ENCODE results near the gene OPN1MW3.
"Not testable (repeated sequence)": the region's sequence is repeated elsewhere in the genome, so short reads cannot be mapped to it uniquely, and the experiment has no call there.

Gene OPN1MW3

DNA sequence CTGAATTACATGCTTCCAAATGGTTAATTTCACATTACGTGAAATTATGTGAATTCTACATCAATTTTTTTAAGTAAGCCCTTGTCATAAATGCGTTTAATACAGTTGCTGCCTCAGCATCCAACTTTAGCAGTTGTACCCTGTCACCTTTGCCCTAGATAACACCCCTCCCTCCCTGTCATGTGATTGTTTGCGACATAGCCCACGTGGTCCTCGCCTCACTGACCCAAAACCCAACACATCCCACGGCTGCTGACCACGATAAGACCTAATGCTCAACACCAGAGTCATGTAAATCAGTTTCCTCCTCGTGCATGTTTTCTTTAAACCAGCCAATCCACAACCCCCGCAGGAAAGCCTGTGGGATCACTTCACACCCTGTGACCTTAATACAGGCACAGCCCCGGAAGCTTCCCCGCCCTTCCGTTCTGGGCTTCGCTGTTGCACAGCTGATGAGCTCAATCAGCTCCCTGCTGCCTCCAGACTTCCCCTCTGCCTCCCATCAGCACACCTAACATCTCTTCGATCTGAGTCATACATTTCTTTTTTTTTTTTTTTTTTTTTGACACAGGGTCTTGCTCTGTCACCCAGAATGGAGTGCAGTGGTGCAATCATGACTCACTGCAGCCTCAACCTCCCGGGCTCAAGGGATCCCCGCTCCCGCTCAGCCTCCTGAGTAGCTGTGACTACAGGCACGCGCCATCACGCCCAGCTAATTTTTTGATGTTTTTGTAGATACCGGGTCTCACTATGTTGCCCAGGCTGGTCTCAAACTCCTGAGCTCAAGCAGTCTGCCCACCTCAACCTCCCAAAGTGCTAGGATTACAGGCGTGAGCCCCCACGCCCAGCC lies 27.3 kb downstream of the OPN1MW3 start:
- H3K4me2 ChIP-seq (ENCODE audit: insufficient read depth, low read length); H3K27ac ChIP-seq (ENCODE audit: low read length); H3K36me3 ChIP-seq (ENCODE audit: insufficient read depth, low read length); H3K4me3 ChIP-seq (ENCODE audit: low read depth in 1 of 2, low read length in 2 of 2); DNase-seq; H4K20me1 ChIP-seq (ENCODE audit: insufficient read depth, low read length); H3K9me3 ChIP-seq (ENCODE audit: insufficient read depth, low read length, severe bottlenecking); H3K79me2 ChIP-seq (ENCODE audit: insufficient read depth, low read length); H2AFZ ChIP-seq (ENCODE audit: low read depth, low read length); H3K27me3 ChIP-seq (ENCODE audit: insufficient read depth, low read length, poor library complexity); H3K9ac ChIP-seq (ENCODE audit: low read depth, low read length); H3K4me1 ChIP-seq (ENCODE audit: insufficient read depth, low read length): not testable (repeated sequence)
- ATAC-seq (ENCODE audit: insufficient read depth, low read depth), result peak; percentile 98

DNA sequence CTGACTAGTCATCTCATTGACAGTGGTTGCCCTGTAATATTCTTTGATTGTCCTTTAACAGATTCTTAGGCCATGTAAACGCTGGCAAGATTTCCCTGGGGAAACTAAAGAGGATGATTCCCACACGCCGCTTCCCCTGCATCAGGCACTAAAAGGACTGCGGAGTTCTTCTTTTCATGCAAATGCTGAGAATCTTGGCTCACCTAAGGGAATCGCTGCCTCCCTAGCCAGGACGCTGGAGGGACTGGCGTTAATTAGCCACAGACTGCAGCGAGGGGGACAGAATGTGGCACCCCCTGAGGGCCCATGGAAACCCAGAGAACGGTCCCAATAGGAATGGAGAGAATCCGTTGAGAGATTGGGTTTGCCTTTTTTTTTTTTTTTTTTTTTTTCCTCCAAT lies 29.0 kb downstream of the OPN1MW3 start:
- H4K20me1 ChIP-seq (ENCODE audit: insufficient read depth, low read length); H3K4me3 ChIP-seq (ENCODE audit: low read depth in 1 of 2, low read length in 2 of 2); H3K79me2 ChIP-seq (ENCODE audit: insufficient read depth, low read length): not testable (repeated sequence)

DNA sequence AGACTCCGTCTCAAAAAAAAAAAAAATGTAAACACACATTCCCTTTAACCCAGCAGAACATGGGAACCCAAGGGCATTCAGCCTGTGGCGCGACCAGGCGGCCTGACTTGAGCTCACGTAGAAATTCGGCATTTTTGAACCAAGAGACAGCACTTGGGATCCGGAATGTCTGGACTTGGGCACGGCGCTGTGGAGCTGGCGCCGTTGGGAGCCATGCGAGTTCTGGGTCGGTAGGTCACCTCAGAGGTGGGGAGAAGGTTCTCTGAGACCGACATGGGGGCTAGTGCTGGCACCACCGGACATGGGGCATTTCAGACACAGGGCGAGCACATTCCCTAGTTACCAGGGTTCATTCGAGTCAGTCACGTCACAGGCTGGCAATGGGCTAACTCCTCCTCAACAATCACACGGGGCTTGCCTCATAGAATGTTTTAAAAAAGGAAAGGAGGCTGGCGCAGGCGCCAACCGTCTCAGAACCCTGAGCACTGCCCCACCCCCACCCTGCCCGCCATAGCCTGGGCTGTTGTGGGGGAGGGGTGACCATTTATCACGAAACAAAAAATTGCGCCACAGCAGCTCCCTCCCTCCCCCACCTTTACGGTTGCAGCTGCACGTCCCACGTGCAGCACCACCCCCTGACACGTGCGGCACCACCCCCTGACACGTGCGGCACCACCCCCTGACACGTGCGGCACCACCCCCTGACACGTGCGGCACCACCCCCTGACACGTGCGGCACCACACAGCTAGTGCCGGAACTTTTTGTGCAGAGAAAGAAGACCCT lies 37.6 kb downstream of the OPN1MW3 start, which contains the start of gene TEX28:
TSS of gene TEX28 (minus strand) at position 334 of the 784 bp plus-strand sequence. CDS start 3,007 bp downstream, outside the sequence.
- H3K27me3 ChIP-seq (ENCODE audit: insufficient read depth, low read length, poor library complexity), result no peaks in the 10 kb centered on the region
- H4K20me1 ChIP-seq (ENCODE audit: insufficient read depth, low read length), result no peaks in the 10 kb centered on the region
- no peak for DNase-seq
- no peaks in the 10 kb centered on the region for H3K79me2 ChIP-seq (ENCODE audit: insufficient read depth, low read length)
- ATAC-seq (ENCODE audit: insufficient read depth, low read depth), result no peak
- no peaks in the 10 kb centered on the region for H3K9me3 ChIP-seq (ENCODE audit: insufficient read depth, low read length, severe bottlenecking)
- H3K9ac ChIP-seq (ENCODE audit: low read depth, low read length), result no peak within 1 kb of the TSS
- no peak within 1 kb of the TSS for H3K4me3 ChIP-seq (ENCODE audit: low read depth in 1 of 2, low read length in 2 of 2)
- H2AFZ ChIP-seq (ENCODE audit: low read depth, low read length), result no peak within 1 kb of the TSS
- no peaks in the 10 kb centered on the region for H3K4me1 ChIP-seq (ENCODE audit: insufficient read depth, low read length)
- TF ChIP-seq, protein P1, sequence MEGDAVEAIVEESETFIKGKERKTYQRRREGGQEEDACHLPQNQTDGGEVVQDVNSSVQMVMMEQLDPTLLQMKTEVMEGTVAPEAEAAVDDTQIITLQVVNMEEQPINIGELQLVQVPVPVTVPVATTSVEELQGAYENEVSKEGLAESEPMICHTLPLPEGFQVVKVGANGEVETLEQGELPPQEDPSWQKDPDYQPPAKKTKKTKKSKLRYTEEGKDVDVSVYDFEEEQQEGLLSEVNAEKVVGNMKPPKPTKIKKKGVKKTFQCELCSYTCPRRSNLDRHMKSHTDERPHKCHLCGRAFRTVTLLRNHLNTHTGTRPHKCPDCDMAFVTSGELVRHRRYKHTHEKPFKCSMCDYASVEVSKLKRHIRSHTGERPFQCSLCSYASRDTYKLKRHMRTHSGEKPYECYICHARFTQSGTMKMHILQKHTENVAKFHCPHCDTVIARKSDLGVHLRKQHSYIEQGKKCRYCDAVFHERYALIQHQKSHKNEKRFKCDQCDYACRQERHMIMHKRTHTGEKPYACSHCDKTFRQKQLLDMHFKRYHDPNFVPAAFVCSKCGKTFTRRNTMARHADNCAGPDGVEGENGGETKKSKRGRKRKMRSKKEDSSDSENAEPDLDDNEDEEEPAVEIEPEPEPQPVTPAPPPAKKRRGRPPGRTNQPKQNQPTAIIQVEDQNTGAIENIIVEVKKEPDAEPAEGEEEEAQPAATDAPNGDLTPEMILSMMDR (IDR thresholded peaks at IDR 0.05; ENCODE audit: borderline replicate concordance, extremely low read depth, low read length, poor library complexity, severe bottlenecking), result no peak
- no peak for TF ChIP-seq EZH2 (IDR thresholded peaks at IDR 0.05; ENCODE audit: borderline replicate concordance, low read depth, low read length, severe bottlenecking)
- H3K36me3 ChIP-seq (ENCODE audit: insufficient read depth, low read length), result no peaks in the 10 kb centered on the region
- H3K27ac ChIP-seq (ENCODE audit: low read length), result no peak within 1 kb of the TSS
- no peak within 1 kb of the TSS for H3K4me2 ChIP-seq (ENCODE audit: insufficient read depth, low read length)

More for the DNA sequence above, 29.0 kb downstream of the OPN1MW3 start:
- H3K27ac ChIP-seq (ENCODE audit: low read length); H2AFZ ChIP-seq (ENCODE audit: low read depth, low read length); H3K9ac ChIP-seq (ENCODE audit: low read depth, low read length); DNase-seq; H3K4me1 ChIP-seq (ENCODE audit: insufficient read depth, low read length); ATAC-seq (ENCODE audit: insufficient read depth, low read depth); H3K4me2 ChIP-seq (ENCODE audit: insufficient read depth, low read length); H3K27me3 ChIP-seq (ENCODE audit: insufficient read depth, low read length, poor library complexity); H3K36me3 ChIP-seq (ENCODE audit: insufficient read depth, low read length); H3K9me3 ChIP-seq (ENCODE audit: insufficient read depth, low read length, severe bottlenecking): not testable (repeated sequence)

DNA sequence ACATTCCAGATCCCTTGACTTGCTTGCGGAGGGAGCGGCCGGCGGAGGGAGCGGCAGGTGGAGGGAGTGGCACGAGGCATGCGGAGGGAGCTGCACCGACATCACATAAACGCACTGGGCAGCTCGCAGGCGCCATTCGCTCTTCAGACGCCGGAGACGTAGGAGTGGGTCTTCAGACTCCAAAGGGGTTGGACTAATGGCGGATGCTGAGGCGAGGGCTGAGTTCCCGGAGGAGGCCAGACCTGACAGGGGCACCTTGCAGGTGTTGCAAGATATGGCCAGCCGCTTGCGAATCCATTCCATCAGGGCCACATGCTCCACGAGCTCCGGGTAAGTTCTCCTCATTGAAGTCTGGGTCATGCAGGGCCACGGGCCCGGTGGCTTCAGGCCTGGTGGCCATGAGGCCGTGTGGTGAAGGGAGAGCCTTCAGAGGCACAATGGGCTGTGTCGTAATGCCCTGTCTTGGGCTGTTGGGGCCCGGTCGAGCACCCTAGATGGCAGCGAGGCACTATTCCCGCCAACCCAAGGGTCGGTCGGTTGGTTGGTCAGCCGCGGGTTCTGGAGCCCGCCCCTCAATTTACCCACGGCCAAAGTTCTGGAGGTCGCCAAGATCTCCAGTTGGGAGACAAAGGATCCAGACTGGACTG lies 38.4 kb downstream of the OPN1MW3 start, which contains the start of gene TKTL1:
TSS of gene TKTL1 (plus strand) at position 132 of the 647 bp plus-strand sequence. CDS start at position 197, 65 bp downstream.
- Histone ChIP-seq H4K20me1 (ENCODE audit: insufficient read depth, low read length) (no peaks in the 10 kb centered on the region), H3K9me3 (ENCODE audit: insufficient read depth, low read length, severe bottlenecking) (no peaks in the 10 kb centered on the region), H3K79me2 (ENCODE audit: insufficient read depth, low read length) (no peaks in the 10 kb centered on the region), H3K9ac (ENCODE audit: low read depth, low read length) (no peak within 1 kb of the TSS), H3K4me3 (ENCODE audit: low read depth in 1 of 2, low read length in 2 of 2) (no peak within 1 kb of the TSS), H2AFZ (ENCODE audit: low read depth, low read length) (no peak within 1 kb of the TSS), H3K27me3 (ENCODE audit: insufficient read depth, low read length, poor library complexity) (no peaks in the 10 kb centered on the region), H3K27ac (ENCODE audit: low read length) (no peak within 1 kb of the TSS), H3K4me2 (ENCODE audit: insufficient read depth, low read length) (no peak within 1 kb of the TSS), H3K36me3 (ENCODE audit: insufficient read depth, low read length) (no peaks in the 10 kb centered on the region), H3K4me1 (ENCODE audit: insufficient read depth, low read length) (no peaks in the 10 kb centered on the region)
- DNase-seq (no peak), ATAC-seq (ENCODE audit: insufficient read depth, low read depth) (no peak)
- TF ChIP-seq, protein P1 (IDR thresholded peaks at IDR 0.05; ENCODE audit: borderline replicate concordance, extremely low read depth, low read length, poor library complexity, severe bottlenecking), result no peak
- no peak for TF ChIP-seq EZH2 (IDR thresholded peaks at IDR 0.05; ENCODE audit: borderline replicate concordance, low read depth, low read length, severe bottlenecking)

All from DND-41 (cell line).